HepG2 (cell line): ENCODE data around the gene AHNAK. TPM values are rescaled to one million over a fixed set of nuclear protein-coding genes. Genes with fewer than 3 reads are reported as not detected.
"Not testable (repeated sequence)": the region's sequence is repeated elsewhere in the genome, so short reads cannot be mapped to it uniquely, and the experiment has no call there.

Experiments used
- ATAC-seq: fragments of 200-7000 bp; cut with Tn5 transposase; 3 replicates; pipeline ENCODE4 v1.9.1; 2020; ENCODE audit warnings: mild to moderate bottlenecking, moderate library complexity
- BruUV-seq: library from RNA; stranded (reverse); fragments of 400-500 nt; replicated peaks from 2 replicates; lab custom pipeline; 2021; lab: Mats Ljungman, UMichigan
- CTCF ChIA-PET: fragments of 300-600 bp; formaldehyde crosslinking; extraction: SDS; loops from one replicate; lab custom pipeline; 2021; ENCODE audit warnings: low total read pairs, inconsistent platforms, low intra/inter-chr PET ratio; lab: Yijun Ruan, JAX
- POLR2A ChIA-PET: fragments of 350-600 bp; sonication (Branson Sonifier 250); formaldehyde crosslinking; loops from one replicate; lab custom pipeline; 2020; ENCODE audit warnings: antibody characterized with exemption, inconsistent platforms; lab: Yijun Ruan, JAX
- DNase-seq: peaks from one replicate; pipeline ENCODE4 v3.0.0-alpha.2; 2015; ENCODE audit warnings: low spot score
- FAIRE-seq: peaks from 3 replicates; lab custom pipeline; 2011; peaks lifted over from hg19 to GRCh38; lab: Jason Lieb, UNC
- H2AFZ ChIP-seq: one replicate; pipeline ENCODE4 v1.6.1; 2011; ENCODE audit warnings: low read length, inconsistent platforms
- H3K27ac ChIP-seq: fragments of 300-600 bp; 3 replicates; pipeline ENCODE4 v1.8.0; 2011; ENCODE audit warnings: mixed run types, mild to moderate bottlenecking, mixed read lengths, low read length, inconsistent platforms; ENCODE audit not compliant: insufficient read depth; ENCODE audit errors: extremely low read length
- H3K27me3 ChIP-seq, 2 experiments: fragments of 200-600 bp in 1 of 2; 2 replicates in 1 of 2; 3 replicates in 1 of 2; pipeline versions ENCODE4 v1.6.0 to v1.8.0; 2011; ENCODE audit warnings: low read length in 2 of 2, mild to moderate bottlenecking in 2 of 2, moderate library complexity in 2 of 2, inconsistent platforms in 1 of 2; ENCODE audit not compliant: insufficient read depth in 2 of 2, control insufficient read depth in 1 of 2
- H3K36me3 ChIP-seq, 2 experiments: fragments of 200-600 bp in 1 of 2; replicated peaks in 1 of 2; 2 replicates in 1 of 2; 3 replicates in 1 of 2; pipeline versions ENCODE4 v1.5.1 to v1.8.0; 2011; ENCODE audit warnings: low read length in 2 of 2, inconsistent platforms in 1 of 2; ENCODE audit not compliant: insufficient read depth in 2 of 2, control insufficient read depth in 1 of 2
- H3K4me1 ChIP-seq: 2 replicates; pipeline ENCODE4 v1.5.1; 2012; ENCODE audit warnings: low read length, inconsistent platforms; ENCODE audit not compliant: insufficient read depth
- H3K4me2 ChIP-seq: 2 replicates; pipeline ENCODE4 v1.6.0; 2011; ENCODE audit warnings: low read depth, low read length, inconsistent platforms
- H3K4me3 ChIP-seq, 3 experiments: fragments of 200-600 bp in 1 of 3; sonication (generic), shearing (Covaris generic) in 1 of 3; replicated peaks in 1 of 3; 2 replicates each; pipeline ENCODE4 v1.5.1; 2011 to 2016; ENCODE audit warnings: low read length in 3 of 3, inconsistent platforms in 2 of 3, low read depth in 2 of 3, mild to moderate bottlenecking in 2 of 3, control low read depth in 1 of 3, mixed read lengths in 1 of 3; ENCODE audit not compliant: insufficient read depth in 1 of 3
- H3K79me2 ChIP-seq: one replicate; pipeline ENCODE4 v1.6.1; 2011; ENCODE audit warnings: low read length, inconsistent platforms; ENCODE audit not compliant: insufficient read depth
- H3K9ac ChIP-seq: 2 replicates; pipeline ENCODE4 v1.6.0; 2011; ENCODE audit warnings: mild to moderate bottlenecking, low read depth, low read length, inconsistent platforms; ENCODE audit not compliant: insufficient read depth
- H3K9me3 ChIP-seq: 2 replicates; pipeline ENCODE4 v1.5.1; 2012; ENCODE audit warnings: mild to moderate bottlenecking, low read length
- H4K20me1 ChIP-seq: 2 replicates; pipeline ENCODE4 v1.6.0; 2011; ENCODE audit warnings: inconsistent platforms, mild to moderate bottlenecking, low read length, moderate library complexity; ENCODE audit not compliant: insufficient read depth
- CSRNP2 ChIP-seq: sonication (generic); formaldehyde crosslinking; conservative IDR thresholded peaks from 2 replicates; pipeline ENCODE4 v1.8.0; 2022; ENCODE audit warnings: low read depth, missing genetic modification reagents
- MEIS1 ChIP-seq: sonication (generic); formaldehyde crosslinking; IDR thresholded peaks from 2 replicates; pipeline ENCODE4 v1.9.0; 2021; ENCODE audit warnings: mild to moderate bottlenecking, missing genetic modification reagents, moderate library complexity, borderline replicate concordance
- RERE ChIP-seq: IDR thresholded peaks from 2 replicates; pipeline ENCODE4 v1.6.1; 2016; ENCODE audit warnings: low read depth, missing genetic modification reagents, missing compliant biosample characterization
- THAP11 ChIP-seq: IDR thresholded peaks from 2 replicates; pipeline ENCODE4 v1.6.1; 2016; ENCODE audit warnings: missing biosample characterization, missing genetic modification reagents
- ZNF121 ChIP-seq: sonication (generic); formaldehyde crosslinking; IDR thresholded peaks from 2 replicates; pipeline ENCODE4 v1.5.0; 2020; ENCODE audit warnings: mild to moderate bottlenecking, missing genetic modification reagents
- ZNF432 ChIP-seq: sonication (generic); formaldehyde crosslinking; IDR thresholded peaks from 2 replicates; pipeline ENCODE4 v1.5.0; 2020; ENCODE audit warnings: missing genetic modification reagents, mild to moderate bottlenecking, borderline replicate concordance
- ZNF780A ChIP-seq: sonication (generic); formaldehyde crosslinking; IDR thresholded peaks from 2 replicates; pipeline ENCODE4 v1.8.0; 2022; ENCODE audit warnings: mild to moderate bottlenecking, missing genetic modification reagents, moderate library complexity
- ZNF782 ChIP-seq: sonication (generic); formaldehyde crosslinking; IDR thresholded peaks from 2 replicates; pipeline ENCODE4 v1.4.0; 2020; ENCODE audit warnings: missing genetic modification reagents, mild to moderate bottlenecking, borderline replicate concordance
- WGBS: methylation state at CpG from one replicate; pipeline ENCODE4 v1.1.6; 2017; ENCODE audit warnings: low lambda C conversion rate; 5-methylcytosine and 5-hydroxymethylcytosine counted together
- in situ Hi-C: cut with HindIII; loops from 2 replicates; pipeline ENCODE4 v1.10.0; 2017; ENCODE audit warnings: low pct_unique_long_range_greater_than_20kb; ENCODE audit not compliant: extremely low pct_ligation_motif_present
- intact Hi-C: fragments of 100-400 bp; cut with micrococcal nuclease; formaldehyde crosslinking; loops from one replicate; pipeline ENCODE4 v1.10.0; 2022; ENCODE audit not compliant: unreplicated experiment
- polyA plus RNA-seq, 8 experiments: library from polyadenylated mRNA; depleted of rRNA in 3 of 8; stranded (reverse) in 7 of 8; unstranded in 1 of 8; fragments of >200 nt; fragmentation: Illumina TruSeq in 4 of 8; extraction: Trizol in 4 of 8; gene quantifications; 2 replicates each; pipeline versions ENCODE4 v1.2.1 to v1.2.3, GENCODE V29; 2011 to 2016; ENCODE audit warnings: low read depth in 4 of 8, missing spikeins in 1 of 8, mixed read lengths in 1 of 8; ENCODE audit not compliant: insufficient read depth in 1 of 8
- total RNA-seq, 5 experiments: library from RNA; depleted of rRNA; stranded (reverse); fragments of >200 nt; fragmentation: Illumina TruSeq; extraction: Trizol; gene quantifications; 2 replicates each; pipeline ENCODE4 v1.2.3, GENCODE V29; 2016; ENCODE audit warnings: low read depth in 1 of 5

Gene AHNAK
- total and polyA plus RNA-seq, 2 of the 13 experiments (the other 11 are each of a cell fraction or from before 2014, with no cell fraction given) = 23.4 to 25.0 TPM

- H3K9me3 ChIP-seq, intact Hi-C loops, BruUV-seq, H3K27me3 ChIP-seq, H3K4me2 ChIP-seq: not testable (repeated sequence)
- peaks cover 77% of the 10 kb centered on the region for H3K4me1 ChIP-seq
- in situ Hi-C loops = loop anchor here (5.0 kb wide), 1 partner anchor 128 kb away; no protein-coding TSS in a partner anchor
- peak; percentile 76 for TF ChIP-seq ZNF121 (CRISPR knock-in tag)
- TF ChIP-seq, all 625 proteins: peak for 1; not testable (repeated sequence) for 624
- 92% methylated on average over 2 of the region's 2 CpGs for WGBS
- DNase-seq, H4K20me1 ChIP-seq, H3K27ac ChIP-seq, H3K4me3 ChIP-seq, FAIRE-seq, H3K9ac ChIP-seq, ATAC-seq, CTCF ChIA-PET, H3K36me3 ChIP-seq, H2AFZ ChIP-seq: not testable (repeated sequence)
- peaks cover 11% of the 10 kb centered on the region for H3K79me2 ChIP-seq
- POLR2A ChIA-PET = interaction anchor here (1.6 to 1.8 kb wide), 3 partner anchors 10 to 41 kb away, joined by 5 to 9 read pairs (median 7); partner anchors contain the start of genes EEF1G and TUT1
Measured at GRCh38 chr11:62550478-62550877, 3.9 kb upstream of the AHNAK start.

GRCh38 chr11:62548545-62549335, 2.1 kb upstream of the AHNAK start:
- FAIRE-seq = peak; percentile 80
- H3K79me2 ChIP-seq = peaks cover 28% of the 10 kb centered on the region
- no peaks in the 10 kb centered on the region for H3K9me3 ChIP-seq
- peaks cover 71% of the 10 kb centered on the region for H3K4me1 ChIP-seq
- in situ Hi-C loops = no loop called here
- POLR2A ChIA-PET = interaction anchor here (1.7 to 4.8 kb wide), 5 partner anchors 12 to 124 kb away, joined by 5 to 45 read pairs (median 17); partner anchors contain the start of genes EEF1G and TUT1
- no peak for ATAC-seq
- 4% methylated on average over 16 of the region's 17 CpGs for WGBS
- peak; percentile 78 for DNase-seq
- H3K27ac ChIP-seq = peak overlapping the region; percentile 96
- peak overlapping the region; percentile 8 for H2AFZ ChIP-seq
- no peaks in the 10 kb centered on the region for H3K36me3 ChIP-seq
- H3K27me3 ChIP-seq = no peaks in the 10 kb centered on the region
- peak overlapping the region; percentile 99 for H3K4me2 ChIP-seq
- H3K4me3 ChIP-seq = peak overlapping the region; percentile 79 to 93 (median 79)
- no TSS peak for BruUV-seq
- H3K9ac ChIP-seq = peak overlapping the region; percentile 96
- CTCF ChIA-PET = interaction anchor here (0.8 kb wide), 1 partner anchor 11 kb away, joined by 3 read pairs; no protein-coding TSS in a partner anchor
- intact Hi-C loops = loop anchor here (10.0 kb wide), 1 partner anchor 154 kb away; no protein-coding TSS in a partner anchor
- peaks cover 17% of the 10 kb centered on the region; the same call in 1 of the 2 replicates for H4K20me1 ChIP-seq
- no peak for TF ChIP-seq ZNF780A
- no peak for TF ChIP-seq MEIS1
- no peak for TF ChIP-seq CSRNP2 (CRISPR knock-in tag)
- TF ChIP-seq RERE (CRISPR knock-in tag) = no peak
- TF ChIP-seq ZNF782 (CRISPR knock-in tag) = no peak
- no peak for TF ChIP-seq ZNF432
- peak; percentile 42; the same call in 1 of the 2 replicates for TF ChIP-seq THAP11 (CRISPR knock-in tag)
